GM19455 (cell line): ENCODE measurements around the gene ZEB1.
"Not testable (repeated sequence)": the region's sequence is repeated elsewhere in the genome, so short reads cannot be mapped to it uniquely, and the experiment has no call there.

Source experiments
- ATAC-seq: cut with Tn5 transposase; IDR thresholded peaks from one replicate; pipeline ENCODE4 v1.9.1; 2021; ENCODE audit not compliant: unreplicated experiment

Gene ZEB1

GRCh38 chr10:31362023-31362641 lies 43.1 kb downstream of the ZEB1 start:
- ATAC-seq, result no peak

GRCh38 chr10:31363696-31364095 lies 44.7 kb downstream of the ZEB1 start:
- ATAC-seq, result not testable (repeated sequence)

GRCh38 chr10:31364238-31364637 lies 45.2 kb downstream of the ZEB1 start:
- not testable (repeated sequence) for ATAC-seq

- ATAC-seq, result no peak
Measured at GRCh38 chr10:31366703-31367102, 47.7 kb downstream of the ZEB1 start.

- ATAC-seq, result no peak
Measured at GRCh38 chr10:31368724-31369123, 49.7 kb downstream of the ZEB1 start.

- no peak for ATAC-seq
Measured at GRCh38 chr10:31372439-31372838, 53.4 kb downstream of the ZEB1 start.

GRCh38 chr10:31374146-31374696 lies 55.2 kb downstream of the ZEB1 start:
- ATAC-seq, result no peak

GRCh38 chr10:31381171-31381570 lies 62.2 kb downstream of the ZEB1 start:
- ATAC-seq, result no peak

- no peak for ATAC-seq
Measured at GRCh38 chr10:31381766-31382316, 62.8 kb downstream of the ZEB1 start.

- ATAC-seq, result peak; percentile 96
Measured at GRCh38 chr10:31383810-31384588, 65.0 kb downstream of the ZEB1 start.

GRCh38 chr10:31384589-31384949 lies 65.6 kb downstream of the ZEB1 start:
- peak; percentile 23 for ATAC-seq

GRCh38 chr10:31390804-31391203 lies 71.8 kb downstream of the ZEB1 start:
- no peak for ATAC-seq

- ATAC-seq, result no peak
Measured at GRCh38 chr10:31393844-31394243, 74.8 kb downstream of the ZEB1 start.

GRCh38 chr10:31395695-31396094 lies 76.7 kb downstream of the ZEB1 start:
- ATAC-seq, result no peak

- no peak for ATAC-seq
Measured at GRCh38 chr10:31396376-31396775, 77.4 kb downstream of the ZEB1 start.

GRCh38 chr10:31397852-31398251 lies 78.8 kb downstream of the ZEB1 start:
- no peak for ATAC-seq

GRCh38 chr10:31399171-31399570 lies 80.2 kb downstream of the ZEB1 start:
- ATAC-seq, result no peak

- ATAC-seq, result no peak
Measured at GRCh38 chr10:31399631-31400030, 80.6 kb downstream of the ZEB1 start.

GRCh38 chr10:31401287-31401686 lies 82.3 kb downstream of the ZEB1 start:
- ATAC-seq, result no peak

- ATAC-seq, result no peak
Measured at GRCh38 chr10:31404640-31405039, 85.6 kb downstream of the ZEB1 start.

- ATAC-seq, result not testable (repeated sequence)
Measured at GRCh38 chr10:31405829-31406228, 86.8 kb downstream of the ZEB1 start.

GRCh38 chr10:31412397-31412796 lies 93.4 kb downstream of the ZEB1 start:
- ATAC-seq, result not testable (repeated sequence)
